Measurements from ENCODE around the gene SETX.
"Not testable (repeated sequence)": the region's sequence is repeated elsewhere in the genome, so short reads cannot be mapped to it uniquely, and the experiment has no call there.

SETX gene, protein sequence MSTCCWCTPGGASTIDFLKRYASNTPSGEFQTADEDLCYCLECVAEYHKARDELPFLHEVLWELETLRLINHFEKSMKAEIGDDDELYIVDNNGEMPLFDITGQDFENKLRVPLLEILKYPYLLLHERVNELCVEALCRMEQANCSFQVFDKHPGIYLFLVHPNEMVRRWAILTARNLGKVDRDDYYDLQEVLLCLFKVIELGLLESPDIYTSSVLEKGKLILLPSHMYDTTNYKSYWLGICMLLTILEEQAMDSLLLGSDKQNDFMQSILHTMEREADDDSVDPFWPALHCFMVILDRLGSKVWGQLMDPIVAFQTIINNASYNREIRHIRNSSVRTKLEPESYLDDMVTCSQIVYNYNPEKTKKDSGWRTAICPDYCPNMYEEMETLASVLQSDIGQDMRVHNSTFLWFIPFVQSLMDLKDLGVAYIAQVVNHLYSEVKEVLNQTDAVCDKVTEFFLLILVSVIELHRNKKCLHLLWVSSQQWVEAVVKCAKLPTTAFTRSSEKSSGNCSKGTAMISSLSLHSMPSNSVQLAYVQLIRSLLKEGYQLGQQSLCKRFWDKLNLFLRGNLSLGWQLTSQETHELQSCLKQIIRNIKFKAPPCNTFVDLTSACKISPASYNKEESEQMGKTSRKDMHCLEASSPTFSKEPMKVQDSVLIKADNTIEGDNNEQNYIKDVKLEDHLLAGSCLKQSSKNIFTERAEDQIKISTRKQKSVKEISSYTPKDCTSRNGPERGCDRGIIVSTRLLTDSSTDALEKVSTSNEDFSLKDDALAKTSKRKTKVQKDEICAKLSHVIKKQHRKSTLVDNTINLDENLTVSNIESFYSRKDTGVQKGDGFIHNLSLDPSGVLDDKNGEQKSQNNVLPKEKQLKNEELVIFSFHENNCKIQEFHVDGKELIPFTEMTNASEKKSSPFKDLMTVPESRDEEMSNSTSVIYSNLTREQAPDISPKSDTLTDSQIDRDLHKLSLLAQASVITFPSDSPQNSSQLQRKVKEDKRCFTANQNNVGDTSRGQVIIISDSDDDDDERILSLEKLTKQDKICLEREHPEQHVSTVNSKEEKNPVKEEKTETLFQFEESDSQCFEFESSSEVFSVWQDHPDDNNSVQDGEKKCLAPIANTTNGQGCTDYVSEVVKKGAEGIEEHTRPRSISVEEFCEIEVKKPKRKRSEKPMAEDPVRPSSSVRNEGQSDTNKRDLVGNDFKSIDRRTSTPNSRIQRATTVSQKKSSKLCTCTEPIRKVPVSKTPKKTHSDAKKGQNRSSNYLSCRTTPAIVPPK (N-terminal part only)

DNA sequence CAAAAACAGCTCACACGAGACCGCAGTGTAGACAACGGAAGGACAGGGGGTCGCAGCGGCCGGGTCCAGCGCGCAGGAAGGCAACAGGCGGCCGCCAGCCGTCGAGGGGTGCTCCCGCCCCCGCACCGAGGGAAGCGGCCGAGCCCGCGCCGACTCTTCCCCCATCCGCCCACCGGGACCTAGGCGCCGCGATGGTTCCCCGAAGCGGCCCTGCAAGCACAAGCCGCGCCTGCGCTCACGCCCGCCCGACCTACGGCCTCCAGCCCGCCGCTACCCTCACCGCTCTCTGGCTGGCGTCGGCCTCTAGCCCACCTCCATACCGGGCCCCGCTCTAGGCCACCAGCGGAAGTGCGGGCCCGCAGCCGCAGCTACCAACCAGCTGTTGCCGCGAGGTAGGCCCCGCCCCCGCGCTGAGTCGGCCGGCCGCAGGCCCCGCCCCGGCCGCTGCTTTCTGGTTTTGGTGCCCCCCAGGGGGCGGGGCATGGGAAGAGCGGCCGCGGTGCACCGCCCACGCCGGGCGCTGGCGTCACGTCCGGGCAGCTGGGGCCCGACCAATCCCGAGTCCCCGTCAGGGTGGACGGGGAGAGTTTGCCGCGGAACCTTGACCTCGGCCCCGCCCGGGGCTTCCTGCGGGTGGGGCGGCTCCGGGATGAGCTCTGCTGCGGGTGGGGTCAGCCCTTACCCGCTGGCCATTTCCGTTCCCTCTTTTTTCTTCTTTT is at the start of gene SETX:
Gene SETX (minus strand): TSS at position 350 of the 719 bp plus-strand sequence. CDS start 5,558 bp downstream, outside the sequence.
- peak; percentile 87 to 97 (median 90) for DNase-seq

DNA sequence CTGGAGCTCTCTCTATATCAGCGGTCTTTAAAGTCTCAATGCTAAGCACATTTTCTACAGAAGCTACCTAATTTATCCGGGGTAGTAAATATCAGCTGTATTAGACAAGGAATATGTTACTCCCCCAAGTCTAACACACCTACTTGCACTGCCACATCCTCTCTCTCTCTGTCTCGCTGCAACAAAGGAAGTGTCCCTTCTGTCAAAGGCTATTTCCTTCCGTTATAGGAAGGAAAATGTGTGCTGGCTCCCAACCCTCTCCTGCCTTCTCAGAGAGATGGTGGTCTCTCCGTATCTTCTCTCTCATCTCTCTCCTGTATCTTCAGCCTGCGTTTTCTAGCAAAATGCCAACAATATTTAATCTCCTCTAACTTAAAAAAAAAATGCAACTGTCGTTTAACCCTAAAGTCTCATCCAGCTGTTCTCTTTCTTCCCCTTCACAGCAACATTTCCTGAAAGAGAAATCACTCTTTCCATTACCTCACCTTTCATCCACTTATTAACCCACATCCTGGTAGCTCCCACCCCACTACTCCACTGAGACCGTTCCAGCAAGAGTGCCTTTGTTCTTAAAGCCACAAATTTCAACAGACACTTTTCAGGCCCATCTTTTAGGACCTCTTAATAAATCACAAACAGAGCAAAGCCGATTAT is 49.6 kb upstream of the SETX start:
- no peak for DNase-seq

DNA sequence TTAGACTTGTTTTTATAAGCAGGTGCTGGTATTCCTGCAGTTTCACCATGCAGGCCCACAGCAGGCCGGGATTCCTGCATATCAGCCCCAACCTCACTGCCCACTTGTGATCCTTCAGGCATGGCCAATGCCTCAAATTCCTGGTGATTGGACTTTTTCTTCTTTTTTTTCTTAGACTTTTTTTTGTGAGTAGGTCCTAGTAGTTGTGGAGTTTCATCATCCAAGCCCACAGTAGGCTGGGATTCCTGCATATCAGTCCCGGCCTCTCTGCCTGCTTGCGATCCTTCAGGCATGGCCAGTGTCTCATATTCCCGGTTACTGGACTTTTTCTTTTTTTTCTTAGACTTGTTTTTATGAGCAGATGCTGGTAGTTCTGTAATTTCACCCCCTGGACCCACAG is 47.0 kb upstream of the SETX start:
- DNase-seq, result no peak

DNA sequence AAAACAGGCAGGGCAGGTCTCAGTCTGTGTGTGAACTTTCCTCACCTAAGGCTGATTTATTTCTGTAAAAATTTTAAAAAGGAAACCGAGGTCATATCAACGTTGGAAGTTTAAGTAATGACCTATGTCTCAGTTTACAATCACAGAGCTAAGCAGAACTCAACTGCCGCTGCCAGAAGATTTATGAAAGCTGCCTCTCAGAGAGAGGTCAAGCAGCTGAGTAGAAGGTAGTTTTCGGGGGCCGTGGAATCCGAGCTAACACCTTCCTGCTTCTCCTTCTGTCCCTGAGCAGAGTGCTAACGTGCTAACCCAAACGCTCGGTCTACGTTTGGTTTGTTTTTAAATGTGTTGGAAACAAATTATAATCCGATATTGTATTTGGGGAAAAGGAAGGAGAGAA is 40.8 kb upstream of the SETX start:
- DNase-seq, result no peak

DNA sequence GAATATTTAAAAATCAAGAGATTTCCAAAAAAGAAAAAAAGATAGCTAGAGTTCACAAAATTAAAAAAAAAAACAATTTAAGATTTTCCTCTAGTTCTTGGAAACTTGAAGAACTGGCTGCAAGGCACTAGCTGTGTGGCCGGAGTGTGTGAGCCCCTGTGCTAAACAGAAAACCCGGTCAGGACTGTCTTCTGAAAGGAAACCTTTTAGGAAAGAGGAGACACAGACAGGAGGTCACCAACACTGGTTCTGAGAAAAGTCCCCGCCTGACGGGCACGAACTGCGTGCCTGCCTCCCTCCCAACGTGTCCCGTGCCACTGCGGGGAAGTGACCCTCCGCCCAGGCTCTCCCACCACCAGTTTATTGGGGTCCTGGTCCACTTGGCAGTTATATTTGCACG is 36.7 kb upstream of the SETX start:
- DNase-seq, result no peak

DNA sequence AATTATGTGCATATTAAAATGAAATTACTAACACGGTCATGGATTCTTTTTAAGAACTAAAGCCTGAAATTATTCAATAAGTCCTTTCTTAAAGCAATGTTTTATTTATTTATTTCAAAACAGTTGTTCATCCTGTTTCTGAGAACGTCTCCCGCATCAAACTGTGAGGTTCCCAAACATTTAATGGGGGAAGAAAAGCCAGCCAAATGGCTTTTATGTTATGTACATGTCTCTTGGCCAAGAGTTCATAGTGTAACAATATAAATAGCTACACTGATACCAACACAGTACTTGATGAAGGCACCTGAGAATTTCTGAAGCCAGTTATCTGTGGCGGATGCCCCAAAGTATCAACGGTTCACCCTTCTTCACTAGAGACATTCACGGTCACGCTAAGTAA is 36.2 kb upstream of the SETX start:
- DNase-seq, result no peak

DNA sequence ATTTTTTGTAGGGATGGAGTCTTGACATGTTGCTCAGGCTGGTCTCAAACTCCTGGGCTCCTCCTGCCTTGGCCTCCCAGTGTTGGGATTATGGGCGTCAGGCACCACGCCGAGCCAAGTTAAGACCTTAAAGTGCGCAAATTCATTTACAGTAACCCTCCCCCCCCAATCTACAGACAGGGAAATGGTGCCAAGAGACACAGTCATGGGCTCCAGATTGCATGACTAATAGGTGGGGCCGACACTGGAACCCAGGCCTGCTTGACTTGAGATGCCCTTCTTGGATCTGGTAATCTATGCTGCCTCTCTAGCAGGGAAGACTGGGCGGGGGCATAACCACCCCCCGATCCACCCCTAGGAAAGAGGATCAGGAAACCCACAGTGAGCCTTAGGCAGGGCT is 32.3 kb upstream of the SETX start:
- no peak for DNase-seq

DNA sequence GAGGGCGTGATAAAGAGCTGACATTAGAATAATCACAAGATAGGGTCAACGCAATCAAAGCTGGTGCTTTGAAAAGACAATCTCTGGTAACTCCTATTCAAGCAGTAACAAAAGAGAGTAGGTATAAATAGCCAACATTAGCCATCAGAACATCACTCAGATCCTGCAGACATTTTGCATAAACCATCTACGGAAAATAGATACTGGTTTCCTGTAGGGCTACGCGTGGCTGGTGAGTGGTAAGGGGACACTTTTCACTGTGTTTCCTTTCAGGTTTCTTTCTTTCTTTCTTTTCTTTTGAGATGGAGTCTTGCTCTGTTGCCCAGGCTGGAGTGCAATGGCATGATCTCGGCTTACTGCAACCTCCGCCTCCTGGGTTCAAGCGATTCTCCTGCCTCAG is 29.6 kb upstream of the SETX start:
- no peak for DNase-seq

DNA sequence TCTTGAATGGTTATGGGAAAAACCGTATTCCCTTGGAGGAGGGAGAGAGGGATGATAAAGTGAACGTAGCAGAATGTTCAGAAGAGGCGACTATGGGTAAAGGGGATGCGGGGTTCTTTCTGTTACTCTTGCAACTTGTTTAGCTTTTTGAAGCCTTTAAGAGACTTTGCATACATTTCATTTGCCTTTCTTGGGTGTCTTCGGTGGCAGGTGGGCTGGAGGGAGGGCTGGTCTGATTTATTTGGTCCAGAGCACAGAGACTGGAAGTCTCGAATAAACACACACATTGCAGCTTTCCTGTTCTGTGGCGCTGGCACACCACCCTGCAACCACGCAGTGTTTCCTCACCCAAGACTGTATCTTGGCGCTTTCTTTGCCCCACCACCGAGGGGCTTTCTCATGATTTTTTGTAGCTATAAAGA is 28.7 kb upstream of the SETX start:
- DNase-seq, result no peak

DNA sequence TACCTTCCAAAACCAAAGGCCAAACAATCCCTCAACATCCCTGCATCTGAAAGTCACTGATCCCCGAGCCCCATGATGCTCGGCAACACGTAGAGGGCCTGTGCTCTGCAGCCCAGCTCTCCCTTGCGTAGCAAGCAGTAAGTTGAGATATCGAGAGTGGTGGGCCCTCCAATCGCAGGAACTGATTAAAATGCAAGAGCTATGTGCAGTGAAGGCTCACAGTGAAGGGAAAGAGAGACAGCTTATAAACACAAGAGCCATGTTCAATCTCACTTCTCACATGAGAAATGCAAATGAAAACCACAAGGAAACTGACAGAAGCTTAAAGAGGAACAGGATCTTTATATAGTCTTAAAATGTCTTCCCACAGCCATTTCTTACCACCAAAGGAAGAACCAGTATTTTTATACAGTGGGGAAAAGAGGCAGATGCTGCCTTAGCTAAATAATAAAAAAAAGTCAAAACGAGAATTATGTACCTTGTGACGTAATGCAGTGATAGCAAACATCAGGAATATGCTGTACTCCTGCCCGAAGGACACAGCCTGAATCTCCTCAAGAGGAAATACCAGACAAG is 27.3 kb upstream of the SETX start:
- DNase-seq, result no peak

DNA sequence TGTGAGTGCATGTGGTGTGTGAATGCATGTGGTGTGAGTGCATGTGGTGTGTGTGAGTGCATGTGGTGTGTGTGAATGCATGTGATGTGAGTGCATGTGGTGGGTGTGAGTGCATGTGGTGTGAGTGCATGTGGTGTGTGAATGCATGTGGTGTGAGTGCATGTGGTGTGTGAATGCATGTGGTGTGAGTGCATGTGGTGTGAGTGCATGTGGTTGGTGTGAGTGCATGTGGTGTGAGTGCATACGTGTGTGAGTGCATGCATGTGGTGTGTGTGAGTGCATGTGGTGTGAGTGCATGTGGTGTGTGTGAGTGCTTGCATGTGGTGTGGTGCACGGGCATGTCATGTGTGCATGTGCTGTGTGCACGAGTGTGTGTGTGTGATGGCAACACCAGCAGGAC is 23.6 kb upstream of the SETX start:
- DNase-seq, result not testable (repeated sequence)

DNA sequence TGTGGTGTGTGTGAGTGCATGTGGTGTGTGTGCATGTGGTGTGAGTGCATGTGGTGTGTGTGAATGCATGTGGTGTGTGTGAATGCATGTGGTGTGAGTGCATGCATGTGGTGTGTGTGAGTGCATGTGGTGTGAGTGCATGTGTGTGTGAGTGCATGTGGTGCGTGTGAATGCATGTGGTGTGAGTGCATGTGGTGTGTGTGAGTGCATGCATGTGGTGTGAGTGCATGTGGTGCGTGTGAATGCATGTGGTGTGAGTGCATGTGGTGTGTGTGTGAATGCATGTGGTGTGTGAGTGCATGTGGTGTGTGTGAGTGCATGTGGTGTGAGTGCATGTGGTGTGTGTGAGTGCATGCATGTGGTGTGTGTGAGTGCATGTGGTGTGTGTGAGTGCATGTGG is 23.0 kb upstream of the SETX start:
- not testable (repeated sequence) for DNase-seq

DNA sequence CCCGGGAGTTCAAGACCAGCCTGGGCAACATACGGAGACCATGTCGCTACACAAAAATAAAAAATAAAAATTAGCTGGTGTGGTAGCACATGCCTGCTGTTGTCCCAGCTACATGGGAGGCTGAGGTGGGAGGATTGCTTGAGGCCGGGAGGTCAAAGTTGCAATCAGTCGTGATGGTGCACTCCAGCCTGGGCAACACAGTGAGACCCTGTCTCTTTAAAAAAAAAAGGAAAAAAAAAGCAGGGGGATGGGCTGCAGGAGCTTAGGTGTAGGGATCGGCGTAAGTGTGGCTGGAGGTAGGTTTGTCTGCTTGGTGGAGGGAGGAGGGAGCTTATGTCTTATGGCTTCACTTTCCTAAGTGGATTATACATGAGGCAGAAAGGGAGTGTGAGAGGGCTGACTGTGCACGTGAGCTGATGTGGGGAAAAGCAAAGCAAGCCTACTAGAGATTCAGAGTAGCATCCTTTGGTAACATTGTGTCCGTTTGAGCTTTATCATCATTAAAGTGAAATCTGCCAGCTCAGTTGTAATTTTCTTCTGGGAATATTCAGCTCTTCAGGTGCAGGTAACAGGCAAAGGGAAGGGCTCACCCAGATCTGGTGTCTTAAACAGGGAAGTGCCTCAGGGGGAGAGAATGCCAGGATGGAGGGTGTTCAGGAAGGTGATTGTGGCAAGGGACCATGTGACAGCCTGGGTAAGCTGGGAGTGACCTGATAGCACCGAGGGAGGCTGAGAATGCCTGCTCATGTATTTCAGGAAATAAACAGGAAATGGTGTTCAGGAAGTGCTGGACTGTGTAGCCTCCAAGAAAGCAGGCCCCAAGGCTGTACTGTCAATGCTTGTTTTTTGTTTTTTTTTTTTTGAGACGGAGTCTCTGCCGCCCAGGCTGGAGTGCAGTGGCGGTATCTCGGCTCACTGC is 17.6 kb upstream of the SETX start:
- DNase-seq, result no peak

DNA sequence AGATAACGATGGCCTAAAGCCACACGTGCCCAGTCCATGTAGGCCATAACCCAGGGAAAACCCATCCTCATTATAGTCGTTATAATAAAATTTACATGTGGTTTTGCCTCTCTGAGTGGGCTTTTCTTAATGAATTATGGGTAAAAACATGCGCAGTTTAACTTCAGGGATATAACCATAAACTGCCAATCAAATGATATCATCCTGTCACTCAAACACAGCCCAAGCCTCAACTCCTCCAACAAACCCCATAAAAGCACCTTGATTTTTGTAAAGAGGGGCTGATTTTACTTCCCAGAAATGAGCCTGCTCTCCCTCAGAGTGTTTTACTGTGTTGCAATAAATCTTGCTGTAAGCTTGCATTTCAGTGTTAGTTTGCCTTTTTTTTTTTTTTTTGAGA is 15.8 kb upstream of the SETX start:
- no peak for DNase-seq

DNA sequence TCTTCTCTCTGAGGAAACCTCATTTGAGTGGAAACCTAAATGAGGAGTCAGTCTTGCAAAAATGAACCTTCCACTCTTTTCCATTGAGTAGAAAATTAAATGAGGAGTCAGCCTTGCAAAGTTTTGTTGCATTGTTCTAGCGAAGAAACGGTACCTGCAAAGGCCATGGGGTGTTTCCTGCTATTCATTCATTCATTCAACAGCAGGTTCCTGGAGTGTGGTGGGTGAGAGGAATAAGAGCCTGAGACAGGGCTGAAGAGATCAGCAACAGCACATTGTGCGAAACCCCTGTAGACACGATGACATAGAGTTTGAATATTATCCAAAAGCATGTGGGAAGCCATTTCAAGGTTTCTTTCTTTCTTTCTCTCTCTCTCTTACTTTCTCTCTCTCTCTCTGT is 14.6 kb upstream of the SETX start:
- no peak for DNase-seq

DNA sequence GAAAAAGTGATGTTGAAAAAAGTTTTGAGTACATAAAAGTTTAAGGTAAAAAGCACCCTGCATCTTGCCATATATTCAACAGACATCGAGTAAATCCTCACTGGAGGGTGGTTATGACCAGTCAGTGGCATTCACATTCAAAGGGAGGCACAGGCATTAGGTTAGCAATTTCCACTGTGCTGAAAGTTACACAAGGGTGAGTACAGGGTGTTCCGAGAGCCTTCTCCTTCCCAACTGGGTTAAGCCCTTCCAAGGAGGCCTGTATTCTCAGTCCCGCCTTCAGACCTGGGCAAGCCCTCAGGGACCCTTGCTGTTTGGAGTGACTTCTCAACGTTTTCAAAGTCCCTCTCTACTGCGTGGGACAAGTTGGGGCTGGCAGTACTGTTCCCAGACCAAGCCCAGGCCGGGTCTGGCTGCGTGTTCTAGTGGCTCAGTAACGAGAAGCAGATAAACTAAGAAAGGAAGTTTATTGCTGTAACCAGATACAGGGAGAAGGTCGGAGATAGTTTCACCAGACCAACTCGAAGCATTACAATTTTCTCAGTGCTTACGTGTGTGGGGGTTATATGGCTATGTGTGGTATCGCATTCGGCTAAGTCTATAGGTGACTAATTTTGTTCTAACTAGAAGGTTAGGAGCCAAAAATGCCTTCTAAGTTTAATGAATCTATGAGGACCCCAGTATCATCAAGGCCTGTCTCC is 13.0 kb upstream of the SETX start:
- DNase-seq, result no peak

DNA sequence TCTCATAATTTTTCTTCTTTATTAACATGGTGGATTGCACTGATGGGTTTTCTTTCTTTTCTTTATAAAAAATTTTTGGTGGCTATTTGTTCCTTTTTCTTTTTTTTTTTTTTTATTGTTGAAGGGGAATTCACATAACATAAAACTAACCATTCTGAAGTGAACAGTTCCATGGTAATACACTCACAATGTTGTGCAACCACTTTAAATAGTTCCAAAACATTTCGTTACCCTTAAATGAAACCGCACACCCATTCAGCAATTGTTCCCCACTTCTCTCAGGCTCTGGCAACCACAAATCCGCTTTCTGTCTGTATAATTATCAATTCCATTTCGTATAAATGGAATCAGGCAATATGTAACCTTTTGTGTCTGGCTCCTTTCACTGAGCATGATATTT is 11.7 kb upstream of the SETX start:
- no peak for DNase-seq

DNA sequence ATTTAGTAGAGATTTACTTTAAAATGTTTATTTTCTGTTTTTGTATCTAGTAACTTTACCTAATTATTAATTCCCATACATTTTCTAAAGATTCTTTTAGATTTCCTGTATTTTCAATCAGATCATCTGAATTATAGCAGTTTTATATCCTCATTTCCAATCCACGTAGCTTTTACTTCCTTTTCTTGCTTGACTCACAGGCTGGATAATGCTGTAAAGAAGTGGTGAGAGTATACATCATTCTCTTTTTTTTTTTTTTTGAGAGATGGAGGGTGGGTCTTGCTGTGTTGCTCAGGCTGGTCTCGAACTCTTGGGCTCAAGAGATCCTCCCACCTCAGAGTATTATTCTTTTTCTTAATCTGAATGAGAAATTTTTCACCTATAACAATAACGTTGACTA is 11.2 kb upstream of the SETX start:
- DNase-seq, result no peak

DNA sequence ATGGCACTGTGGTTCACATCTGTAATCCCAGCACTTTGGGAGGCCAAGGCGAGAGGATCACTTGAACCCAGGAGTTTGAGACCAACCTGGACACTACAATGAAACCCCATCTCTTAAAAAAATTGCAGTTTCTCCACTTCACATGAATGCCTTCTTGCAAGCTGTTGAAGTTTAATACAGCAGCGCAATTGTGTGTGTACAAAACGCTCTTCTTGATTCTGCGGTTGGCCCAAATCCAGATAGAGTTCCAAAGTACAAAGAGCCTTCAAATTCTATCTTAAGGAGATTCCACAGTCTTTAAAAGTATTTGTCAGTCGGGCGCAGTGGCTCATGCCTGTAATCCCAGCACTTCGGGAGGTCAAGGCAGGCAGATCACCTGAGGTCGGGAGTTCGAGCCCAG is 9.3 kb upstream of the SETX start:
- no peak for DNase-seq

DNA sequence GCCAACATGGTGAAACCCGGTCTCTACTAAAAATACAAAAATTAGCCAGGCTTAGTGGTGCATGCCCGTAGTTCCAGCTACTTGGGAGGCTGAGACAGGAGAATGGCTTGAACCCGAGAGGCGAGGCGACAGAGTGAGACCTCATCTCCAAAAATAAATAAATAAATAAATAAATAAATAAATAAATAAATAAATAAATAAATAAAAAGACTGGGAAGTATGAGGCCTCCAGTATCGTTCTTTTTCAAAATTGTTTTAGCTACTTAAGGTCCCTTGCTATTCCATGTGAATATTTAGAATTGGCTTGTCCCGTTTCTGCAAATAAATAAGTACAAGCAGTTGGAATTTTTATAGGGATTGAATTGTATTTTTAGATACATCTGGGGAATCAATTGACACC is 3.0 kb upstream of the SETX start:
- DNase-seq, result no peak

Measured in activated naive CD4-positive, alpha-beta T cell (primary cell).